Pancreas (tissue), 10 donors: ENCODE measurements around the gene NR4A2. TPM values are rescaled to one million over a fixed set of nuclear protein-coding genes. Genes with fewer than 3 reads are reported as not detected.
"Not testable (repeated sequence)": the region's sequence is repeated elsewhere in the genome, so short reads cannot be mapped to it uniquely, and the experiment has no call there.

Source experiments
- ATAC-seq, 4 donors: fragments of 200-7000 bp; cut with Tn5 transposase; one replicate each; pipeline versions ENCODE4 v1.8.0 to v1.9.1; 2020; ENCODE audit warnings: mild to moderate bottlenecking in 4 of 4, moderate library complexity in 4 of 4
- DNase-seq, 6 donors: peaks; one replicate each; pipeline ENCODE4 v3.0.0-alpha.2; 2020
- FAIRE-seq: peaks from 2 replicates; lab custom pipeline; 2012; peaks lifted over from hg19 to GRCh38; lab: Jason Lieb, UNC
- H3K27ac ChIP-seq, 4 donors: fragments of 200-600 bp; sonication (generic); 1 replicate in 3 of 4; 2 replicates in 1 of 4; pipeline versions ENCODE4 v1.5.0 to v1.8.0; 2020
- H3K27me3 ChIP-seq, 4 donors: fragments of 200-600 bp; one replicate each; pipeline ENCODE4 v1.8.0; 2021
- H3K36me3 ChIP-seq, 3 donors: fragments of 200-600 bp; sonication (generic) in 1 of 3; one replicate each; pipeline versions ENCODE4 v1.5.0 to v1.8.0; 2020 to 2021
- H3K4me1 ChIP-seq, 3 donors: fragments of 200-600 bp; one replicate each; pipeline ENCODE4 v1.8.0; 2021
- H3K4me3 ChIP-seq, 4 donors: fragments of 200-600 bp; sonication (generic) in 2 of 4; one replicate each; pipeline versions ENCODE4 v1.5.0 to v1.8.0; 2020 to 2021
- H3K9me3 ChIP-seq, 4 donors: fragments of 200-600 bp; one replicate each; pipeline ENCODE4 v1.8.0; 2021
- WGBS, 2 donors: extraction: QIAGEN DNeasy Blood & Tissue Kit; methylation state at CpG; one replicate each; pipeline ENCODE4 v1.1.7; 2013; 5-methylcytosine and 5-hydroxymethylcytosine counted together
- intact Hi-C, 3 donors: fragments of 100-400 bp; cut with DNase I; formaldehyde crosslinking; loops; one replicate each; pipeline versions ENCODE4 v1.11.1 to v1.14.2; 2022
- polyA plus RNA-seq, 2 donors: library from polyadenylated mRNA; stranded (reverse); fragments of 200-250 nt; gene quantifications; one replicate each; pipeline ENCODE4 v1.2.3, GENCODE V29; 2013
- total RNA-seq, 6 donors: library from RNA; stranded (reverse); fragmentation: NEBNext Ultra II Directional in 4 of 6; extraction: Animal tissue kit (Norgen Biotek cat#: 25700) in 4 of 6; gene quantifications; one replicate each; pipeline versions ENCODE4 v1.2.1 to v1.2.4, GENCODE V29; 2021 to 2023
- TF ChIP-seq, protein P1 (sequence below), 4 donors: fragments of 200-600 bp; sonication (generic) in 3 of 4; IDR thresholded peaks; one replicate each; pipeline versions ENCODE4 v1.5.0 to v1.8.0; 2021; ENCODE audit warnings: antibody characterized with exemption in 4 of 4
- donor health status: healthy with polysubstance abuse.
- donor health status: DM: no; HTN: no; CAD: no; lungs with moderate emphysema.
- donor health status: DM: no; HTN: no; CAD: no.
- donor health status: control.
- donor health status: control.
- donor health status: Bipolar disorder and iron deficiency.
- donor health status: DM: yes; HTN: yes; CAD: no.
- donor health status: DM: no; HTN: no; CAD: no.
- donor health status: DM: no; HTN: no; CAD: no.
- donor health status: DM: yes; HTN: yes; CAD: no.

Gene NR4A2
- total and polyA plus RNA-seq, 8 donors = 1.3 to 18.0 (median 3.7) TPM

DNA sequence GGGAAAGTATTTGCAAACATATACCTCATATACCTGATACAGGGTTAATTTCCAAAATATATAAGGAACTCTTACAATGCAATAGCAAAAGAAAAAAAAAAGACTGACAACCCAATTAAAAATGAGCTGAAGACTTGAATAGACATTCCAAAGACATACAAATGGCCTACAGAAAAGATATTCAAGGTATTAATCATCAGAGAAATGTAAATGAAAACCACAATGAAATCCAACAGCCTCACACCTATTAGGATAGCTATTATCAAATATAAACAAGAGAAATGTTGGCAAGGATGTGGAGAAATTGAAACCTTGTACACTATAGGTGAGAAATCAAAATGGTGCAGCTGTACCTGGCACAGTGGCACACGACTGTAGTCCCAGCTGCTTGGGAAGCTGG lies 25.7 kb downstream of the NR4A2 start:
- TF ChIP-seq, protein P1, sequence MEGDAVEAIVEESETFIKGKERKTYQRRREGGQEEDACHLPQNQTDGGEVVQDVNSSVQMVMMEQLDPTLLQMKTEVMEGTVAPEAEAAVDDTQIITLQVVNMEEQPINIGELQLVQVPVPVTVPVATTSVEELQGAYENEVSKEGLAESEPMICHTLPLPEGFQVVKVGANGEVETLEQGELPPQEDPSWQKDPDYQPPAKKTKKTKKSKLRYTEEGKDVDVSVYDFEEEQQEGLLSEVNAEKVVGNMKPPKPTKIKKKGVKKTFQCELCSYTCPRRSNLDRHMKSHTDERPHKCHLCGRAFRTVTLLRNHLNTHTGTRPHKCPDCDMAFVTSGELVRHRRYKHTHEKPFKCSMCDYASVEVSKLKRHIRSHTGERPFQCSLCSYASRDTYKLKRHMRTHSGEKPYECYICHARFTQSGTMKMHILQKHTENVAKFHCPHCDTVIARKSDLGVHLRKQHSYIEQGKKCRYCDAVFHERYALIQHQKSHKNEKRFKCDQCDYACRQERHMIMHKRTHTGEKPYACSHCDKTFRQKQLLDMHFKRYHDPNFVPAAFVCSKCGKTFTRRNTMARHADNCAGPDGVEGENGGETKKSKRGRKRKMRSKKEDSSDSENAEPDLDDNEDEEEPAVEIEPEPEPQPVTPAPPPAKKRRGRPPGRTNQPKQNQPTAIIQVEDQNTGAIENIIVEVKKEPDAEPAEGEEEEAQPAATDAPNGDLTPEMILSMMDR (IDR thresholded peaks at IDR 0.05) = no peak
- Histone ChIP-seq H3K27me3 (no peaks in the 10 kb centered on the region), H3K4me3 (no peak overlapping the region), H3K27ac (no peak overlapping the region), H3K36me3 (no peaks in the 10 kb centered on the region), H3K9me3 (no peaks in the 10 kb centered on the region), H3K4me1 (no peaks in the 10 kb centered on the region)
- FAIRE-seq (no peak), DNase-seq (no peak), ATAC-seq (no peak)
- intact Hi-C loops = no loop called here
- 39 to 50% methylated on average over 1 of the region's 1 CpG for WGBS, 2 donors

DNA sequence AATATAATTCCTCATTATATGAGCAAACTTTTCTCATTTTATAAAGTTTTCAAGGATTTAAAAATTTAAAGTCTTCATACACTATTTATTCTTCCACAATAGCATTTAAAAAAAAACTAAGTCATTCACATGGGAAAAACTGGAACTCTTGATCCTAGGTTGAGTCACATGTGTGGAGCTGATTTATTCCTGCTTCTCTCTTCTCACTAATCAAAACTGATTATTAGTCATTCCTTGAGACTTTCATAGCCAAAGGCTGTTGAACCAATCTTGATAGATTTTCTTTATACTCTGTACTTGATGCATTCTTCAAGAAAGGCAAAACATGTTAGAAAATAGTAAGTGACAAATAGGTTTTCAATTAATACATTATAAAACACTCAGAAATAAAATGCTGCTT lies 27.4 kb downstream of the NR4A2 start:
- Histone ChIP-seq H3K4me3 (no peak overlapping the region), H3K9me3 (no peaks in the 10 kb centered on the region), H3K36me3 (no peaks in the 10 kb centered on the region), H3K27ac (no peak overlapping the region), H3K27me3 (no peaks in the 10 kb centered on the region), H3K4me1 (no peaks in the 10 kb centered on the region)
- intact Hi-C loops = no loop called here
- TF ChIP-seq, protein P1 (IDR thresholded peaks at IDR 0.05) = no peak
- DNase-seq = no peak
- FAIRE-seq = no peak
- no peak for ATAC-seq

DNA sequence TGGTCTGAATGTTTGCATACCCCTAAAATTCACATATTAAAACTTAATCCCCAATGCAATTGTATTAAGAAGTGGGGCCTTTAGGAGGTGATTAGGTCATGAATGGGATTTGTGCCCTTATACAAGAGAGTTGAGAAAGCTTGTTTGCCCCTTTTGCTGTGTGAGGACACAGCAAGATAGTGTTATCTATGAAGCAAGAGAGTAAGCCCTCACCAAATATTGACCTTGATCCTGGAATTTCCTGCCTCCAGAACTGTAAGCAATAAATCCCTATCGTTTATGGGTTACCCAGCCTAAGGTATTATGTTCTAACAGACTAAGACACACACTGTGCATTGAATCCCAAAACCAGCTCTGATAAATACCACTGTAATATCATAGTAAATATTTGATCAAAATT lies 32.2 kb downstream of the NR4A2 start:
- no peak for FAIRE-seq
- intact Hi-C loops = no loop called here
- no peak for DNase-seq
- Histone ChIP-seq H3K4me3 (no peak overlapping the region), H3K36me3 (no peaks in the 10 kb centered on the region), H3K4me1 (no peaks in the 10 kb centered on the region), H3K9me3 (no peaks in the 10 kb centered on the region), H3K27ac (no peak overlapping the region), H3K27me3 (no peaks in the 10 kb centered on the region)
- ATAC-seq = no peak
- TF ChIP-seq, protein P1 (IDR thresholded peaks at IDR 0.05) = no peak
- WGBS, 2 donors = 18 to 28% methylated on average over 1 of the region's 1 CpG

DNA sequence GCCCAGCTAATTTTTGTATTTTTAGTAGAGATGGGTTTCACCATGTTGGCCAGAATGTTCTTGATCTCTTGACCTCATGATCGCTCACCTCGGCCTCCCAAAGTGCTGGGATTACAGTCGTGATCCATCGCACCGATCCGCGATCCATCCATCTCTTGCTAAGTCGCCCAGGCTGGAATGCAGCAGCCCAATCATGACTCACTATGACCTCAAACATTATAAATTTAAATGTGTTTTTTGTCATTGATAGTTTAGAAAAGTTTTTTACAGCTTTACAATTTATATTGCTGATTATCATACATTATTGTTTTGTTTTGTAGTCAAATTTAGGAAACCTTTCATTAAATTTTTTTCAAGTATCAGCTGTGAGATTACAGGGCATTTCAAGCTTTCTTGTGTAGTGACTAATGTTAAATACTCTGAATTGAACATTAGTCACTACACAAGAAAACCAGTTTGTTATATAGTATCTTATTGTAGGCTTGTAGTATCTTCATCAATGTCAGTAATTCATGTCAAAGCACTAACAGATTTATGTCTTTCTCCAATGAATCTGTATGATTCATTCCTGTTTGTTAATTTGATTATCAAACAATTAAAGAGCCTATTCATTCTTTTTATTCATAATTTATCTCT lies 37.5 kb downstream of the NR4A2 start:
- Histone ChIP-seq H3K27me3 (no peaks in the 10 kb centered on the region), H3K27ac (no peak overlapping the region), H3K9me3 (no peaks in the 10 kb centered on the region), H3K4me3 (no peak overlapping the region), H3K36me3 (no peaks in the 10 kb centered on the region), H3K4me1 (no peaks in the 10 kb centered on the region)
- TF ChIP-seq, protein P1 (IDR thresholded peaks at IDR 0.05) = no peak
- ATAC-seq = no peak
- WGBS, 2 donors = 93 to 96% methylated on average over 8 of the region's 8 CpGs
- intact Hi-C loops = no loop called here
- no peak for FAIRE-seq
- DNase-seq = no peak

DNA sequence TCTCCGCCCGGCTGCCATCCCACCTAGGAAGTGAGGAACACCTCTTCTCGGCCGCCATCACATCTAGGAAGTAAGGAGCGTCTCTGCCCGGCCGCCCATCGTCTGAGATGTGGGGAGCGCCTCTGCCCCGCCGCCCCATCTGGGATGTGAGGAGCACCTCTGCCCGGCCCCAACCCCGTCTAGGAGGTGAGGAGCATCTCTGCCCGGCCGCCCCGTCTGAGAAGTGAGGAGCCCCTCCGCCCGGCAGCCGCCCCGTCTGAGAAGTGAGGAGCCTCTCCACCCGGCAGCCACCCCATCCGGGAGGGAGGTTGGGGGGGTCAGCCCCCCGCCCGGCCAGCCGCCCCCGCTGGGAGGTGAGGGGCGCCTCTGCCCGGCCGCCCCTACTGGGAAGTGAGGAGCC lies 39.1 kb downstream of the NR4A2 start:
- intact Hi-C loops, FAIRE-seq, H3K27ac ChIP-seq, H3K9me3 ChIP-seq, H3K36me3 ChIP-seq, ATAC-seq, H3K27me3 ChIP-seq, H3K4me1 ChIP-seq, H3K4me3 ChIP-seq: not testable (repeated sequence)
- DNase-seq = peak in 1 of 6 donors; percentile 38
- 93 to 95% methylated on average over 20 to 24 of the region's 29 CpGs for WGBS, 2 donors
